Ovary (tissue), 9 donors: ENCODE measurements around the gene CNGA1. TPM values are rescaled to one million over a fixed set of nuclear protein-coding genes. Genes with fewer than 3 reads are reported as not detected.

Experiments used
- DNase-seq, 5 donors: peaks; one replicate each; pipeline ENCODE4 v3.0.0-alpha.2; 2019 to 2020
- H3K27ac ChIP-seq, 2 donors: fragments of 200-600 bp; one replicate each; pipeline versions ENCODE4 v1.5.1 to v1.8.0; 2019 to 2022
- H3K27me3 ChIP-seq: fragments of 200-600 bp; one replicate; pipeline ENCODE4 v1.8.0; 2022
- H3K36me3 ChIP-seq: fragments of 200-600 bp; sonication (generic); one replicate; pipeline ENCODE4 v1.5.1; 2019
- H3K4me1 ChIP-seq: one replicate; pipeline ENCODE4 v1.8.1; 2013; ENCODE audit warnings: mild to moderate bottlenecking, moderate library complexity; ENCODE audit not compliant: insufficient read depth
- H3K4me3 ChIP-seq: fragments of 200-600 bp; sonication (generic); one replicate; pipeline ENCODE4 v1.5.1; 2017
- H3K9me3 ChIP-seq, 2 donors: fragments of 200-600 bp in 1 of 2; sonication (generic) in 1 of 2; one replicate each; pipeline versions ENCODE4 v1.5.1 to v1.8.1; 2013 to 2019; ENCODE audit warnings: mild to moderate bottlenecking in 1 of 2, moderate library complexity in 1 of 2
- EP300 ChIP-seq: sonication (generic); formaldehyde crosslinking; IDR thresholded peaks from one replicate; pipeline ENCODE4 v1.6.1; 2017; ENCODE audit warnings: antibody characterized with exemption
- POLR2A ChIP-seq: fragments of 450-650 bp; IDR thresholded peaks from one replicate; pipeline ENCODE4 v1.6.1; 2017; ENCODE audit warnings: antibody characterized with exemption, mild to moderate bottlenecking, moderate library complexity
- WGBS, 3 donors: extraction: QIAGEN DNeasy Blood & Tissue Kit in 1 of 3; methylation state at CpG; one replicate each; pipeline versions ENCODE4 v1.1.5 to v1.1.7; 2013 to 2017; 5-methylcytosine and 5-hydroxymethylcytosine counted together
- intact Hi-C, 4 donors: fragments of 100-400 bp; cut with DNase I; formaldehyde crosslinking; loops; one replicate each; pipeline versions ENCODE4 v1.11.0 to v1.15.1; 2022 to 2023
- polyA plus RNA-seq, 2 donors: library from polyadenylated mRNA; stranded (reverse); fragments of 200-250 nt in 1 of 2; fragments of 350-450 nt in 1 of 2; fragmentation: Illumina TruSeq in 1 of 2; extraction: RNeasy Lipid Tissue Mini Kit (QIAGEN cat#74804) in 1 of 2; gene quantifications; one replicate each; pipeline ENCODE4 v1.2.3, GENCODE V29; 2013 to 2014
- total RNA-seq, 7 donors: library from RNA; depleted of rRNA in 2 of 7; stranded (reverse); fragments of >200 nt in 2 of 7; fragmentation: NEBNext Ultra II Directional in 3 of 7; extraction: Animal tissue kit (Norgen Biotek cat#: 25700) in 3 of 7; gene quantifications; one replicate each; pipeline versions ENCODE4 v1.1.0 to v1.2.4, GENCODE V29; 2016 to 2023
- TF ChIP-seq, protein P1 (sequence below), 3 donors: fragments of 450-650 bp in 2 of 3; fragments of 200-600 bp in 1 of 3; IDR thresholded peaks; one replicate each; pipeline versions ENCODE4 v1.5.1 to v1.8.0; 2016 to 2022; ENCODE audit warnings: antibody characterized with exemption in 3 of 3, mild to moderate bottlenecking in 1 of 3
- donor health status: DM: no; HTN: no; CAD: no; lungs with moderate emphysema.
- donor health status: DM: no; HTN: no; CAD: no.
- donor health status: Bipolar disorder and iron deficiency.
- donor health status: DM: yes; HTN: yes; CAD: no.
- donor health status: DM: no; HTN: no; CAD: no.
- donor health status: DM: yes; HTN: yes; CAD: no.

CNGA1 gene
- total and polyA plus RNA-seq, 9 donors = 0.02 to 1.0 (median 0.11) TPM; not detected in 4

DNA sequence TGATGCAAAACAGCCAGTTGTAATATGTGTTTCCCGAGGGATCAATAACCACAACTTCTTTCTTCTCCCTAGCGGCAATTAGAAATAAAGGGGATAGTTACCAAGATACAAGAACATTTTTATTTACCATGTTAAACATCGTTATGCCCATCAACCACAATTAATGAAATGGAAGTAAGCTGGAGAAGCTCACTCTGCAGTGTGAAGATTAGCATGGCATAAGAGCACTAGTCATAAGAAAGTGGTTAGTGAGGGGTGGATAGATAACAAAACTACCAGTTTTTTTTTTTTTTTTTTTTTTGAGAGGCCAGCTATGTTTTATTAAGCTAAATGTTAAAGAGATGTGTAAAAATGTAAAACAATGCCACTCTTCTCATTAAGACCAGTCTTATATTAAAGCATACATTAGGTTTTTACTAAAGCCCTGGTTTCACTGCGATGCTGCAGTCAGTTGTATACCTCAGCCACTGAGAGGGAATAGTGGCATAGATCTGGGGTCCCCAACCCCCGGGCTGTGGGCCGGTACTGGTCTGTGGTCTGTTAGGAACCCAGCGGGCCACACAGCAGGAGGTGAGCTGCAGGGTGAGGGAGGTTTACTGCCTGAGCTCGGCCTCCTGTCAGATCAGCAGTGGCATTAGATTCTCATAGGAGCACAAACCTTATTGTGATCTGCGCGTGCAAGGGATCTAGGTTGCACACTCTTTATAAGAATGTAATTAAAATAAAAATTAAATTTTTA lies 74.2 kb downstream of the CNGA1 start:
- Histone ChIP-seq H3K4me3 (no peak overlapping the region), H3K27me3 (no peaks in the 10 kb centered on the region), H3K9me3 (no peaks in the 10 kb centered on the region), H3K36me3 (no peaks in the 10 kb centered on the region), H3K27ac (no peak overlapping the region), H3K4me1 (no peaks in the 10 kb centered on the region)
- TF ChIP-seq POLR2A = no peak
- TF ChIP-seq, protein P1, sequence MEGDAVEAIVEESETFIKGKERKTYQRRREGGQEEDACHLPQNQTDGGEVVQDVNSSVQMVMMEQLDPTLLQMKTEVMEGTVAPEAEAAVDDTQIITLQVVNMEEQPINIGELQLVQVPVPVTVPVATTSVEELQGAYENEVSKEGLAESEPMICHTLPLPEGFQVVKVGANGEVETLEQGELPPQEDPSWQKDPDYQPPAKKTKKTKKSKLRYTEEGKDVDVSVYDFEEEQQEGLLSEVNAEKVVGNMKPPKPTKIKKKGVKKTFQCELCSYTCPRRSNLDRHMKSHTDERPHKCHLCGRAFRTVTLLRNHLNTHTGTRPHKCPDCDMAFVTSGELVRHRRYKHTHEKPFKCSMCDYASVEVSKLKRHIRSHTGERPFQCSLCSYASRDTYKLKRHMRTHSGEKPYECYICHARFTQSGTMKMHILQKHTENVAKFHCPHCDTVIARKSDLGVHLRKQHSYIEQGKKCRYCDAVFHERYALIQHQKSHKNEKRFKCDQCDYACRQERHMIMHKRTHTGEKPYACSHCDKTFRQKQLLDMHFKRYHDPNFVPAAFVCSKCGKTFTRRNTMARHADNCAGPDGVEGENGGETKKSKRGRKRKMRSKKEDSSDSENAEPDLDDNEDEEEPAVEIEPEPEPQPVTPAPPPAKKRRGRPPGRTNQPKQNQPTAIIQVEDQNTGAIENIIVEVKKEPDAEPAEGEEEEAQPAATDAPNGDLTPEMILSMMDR (IDR thresholded peaks at IDR 0.05) = no peak
- TF ChIP-seq EP300 = no peak
- intact Hi-C loops = no loop called here
- DNase-seq = no peak
- 63 to 64% (median 63%) methylated on average over 10 of the region's 10 CpGs for WGBS, 3 donors

DNA sequence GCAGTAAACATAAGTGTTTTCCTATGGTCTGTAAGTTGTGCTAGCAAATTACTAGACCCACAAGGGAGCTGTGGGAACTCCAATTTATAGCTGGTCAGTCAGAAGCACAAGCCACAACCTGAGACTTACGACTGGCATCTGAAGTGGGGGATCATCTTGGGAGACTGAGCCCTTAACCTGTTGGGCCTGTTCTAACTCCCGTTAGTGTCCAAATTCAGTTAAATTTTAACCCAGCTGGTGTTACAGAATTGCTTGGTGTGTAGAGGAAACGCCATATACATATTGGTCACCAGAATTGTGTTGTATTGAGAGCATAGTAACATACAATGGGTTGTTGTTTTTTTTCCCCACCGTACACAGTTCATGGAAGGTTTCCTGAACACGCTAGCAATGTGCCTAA lies 77.0 kb downstream of the CNGA1 start:
- TF ChIP-seq, protein P1 (IDR thresholded peaks at IDR 0.05) = no peak
- TF ChIP-seq POLR2A (no peak), EP300 (no peak)
- no peak for DNase-seq
- Histone ChIP-seq H3K9me3 (no peaks in the 10 kb centered on the region), H3K4me3 (no peak overlapping the region), H3K36me3 (no peaks in the 10 kb centered on the region), H3K27me3 (no peaks in the 10 kb centered on the region), H3K27ac (no peak overlapping the region), H3K4me1 (no peaks in the 10 kb centered on the region)
- WGBS, 3 donors = 89 to 93% (median 89%) methylated on average over 5 of the region's 5 CpGs
- intact Hi-C loops = loop anchor here in 1 of 4 donors (10.0 kb wide), 1 partner anchor 275 kb away; no protein-coding TSS in a partner anchor

DNA sequence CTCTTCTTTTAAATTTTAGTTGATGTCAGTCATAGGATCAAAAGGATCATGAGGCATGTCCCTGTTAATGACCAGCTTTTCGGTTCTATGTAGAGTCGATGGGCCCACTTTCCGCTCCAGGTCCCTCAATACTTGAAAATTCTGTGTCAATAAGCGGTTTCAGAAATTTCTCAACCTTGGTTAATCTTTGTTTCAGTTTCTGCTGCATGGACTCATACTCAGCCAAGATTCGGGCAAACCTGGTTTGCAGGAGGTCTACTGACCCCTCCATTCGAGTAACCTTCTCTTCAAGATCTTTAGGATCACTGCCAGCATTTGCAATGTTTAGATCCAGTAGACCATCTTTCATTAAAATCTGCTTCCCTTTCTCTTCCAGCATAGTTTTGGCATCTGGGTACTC lies 80.1 kb downstream of the CNGA1 start:
- intact Hi-C loops = loop anchor here in 1 of 4 donors (10.0 kb wide), 1 partner anchor 272 kb away; no protein-coding TSS in a partner anchor
- no peaks in the 10 kb centered on the region for H3K9me3 ChIP-seq
- DNase-seq = no peak
- TF ChIP-seq, protein P1 (IDR thresholded peaks at IDR 0.05) = no peak
- TF ChIP-seq POLR2A (no peak), EP300 (no peak)
- H3K36me3 ChIP-seq = no peaks in the 10 kb centered on the region
- no peak overlapping the region for H3K4me3 ChIP-seq
- H3K27me3 ChIP-seq = no peaks in the 10 kb centered on the region
- no peaks in the 10 kb centered on the region for H3K4me1 ChIP-seq
- no peak overlapping the region for H3K27ac ChIP-seq
- 91 to 92% (median 91%) methylated on average over 6 of the region's 6 CpGs for WGBS, 3 donors

DNA sequence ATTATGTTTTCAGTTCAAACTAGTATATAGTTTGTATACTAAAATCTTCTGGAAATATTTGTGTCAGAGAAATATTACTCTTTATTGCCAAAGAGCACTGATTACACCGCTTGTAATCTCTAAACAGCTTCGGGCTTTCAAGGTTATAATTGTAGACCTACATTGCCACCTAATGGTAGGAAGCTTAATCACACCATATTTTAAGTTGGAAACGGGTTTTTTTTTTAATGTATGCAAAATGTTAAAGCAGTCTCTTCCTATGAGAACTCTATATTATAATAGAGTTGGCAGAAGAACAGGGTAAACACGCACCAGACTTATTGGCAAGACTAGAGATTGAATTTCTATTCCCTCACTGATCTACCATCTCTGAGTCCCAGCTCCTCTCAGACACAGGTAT lies 82.6 kb downstream of the CNGA1 start:
- WGBS, 3 donors = 1 to 2% (median 2%) methylated on average over 4 of the region's 4 CpGs
- intact Hi-C loops = loop anchor here in 1 of 4 donors (10.0 kb wide), 1 partner anchor 269 kb away; no protein-coding TSS in a partner anchor
- Histone ChIP-seq H3K36me3 (no peaks in the 10 kb centered on the region), H3K27ac (no peak overlapping the region), H3K4me3 (no peak overlapping the region), H3K9me3 (no peaks in the 10 kb centered on the region), H3K4me1 (no peaks in the 10 kb centered on the region), H3K27me3 (no peaks in the 10 kb centered on the region)
- TF ChIP-seq EP300 (no peak), POLR2A (no peak)
- TF ChIP-seq, protein P1 (IDR thresholded peaks at IDR 0.05) = peak; percentile 27 to 45 (median 31)
- DNase-seq = no peak
